GM12873 (cell line): Measurements from ENCODE around the gene POLR2E.

Experiments used
- TF ChIP-seq, protein P1 (sequence below): IDR thresholded peaks from 2 replicates; pipeline ENCODE4 v1.5.1; 2012; ENCODE audit warnings: low read depth, mild to moderate bottlenecking, moderate library complexity, low read length, control low read depth; ENCODE audit not compliant: insufficient read depth; ENCODE audit errors: missing control alignments

The POLR2E gene

DNA sequence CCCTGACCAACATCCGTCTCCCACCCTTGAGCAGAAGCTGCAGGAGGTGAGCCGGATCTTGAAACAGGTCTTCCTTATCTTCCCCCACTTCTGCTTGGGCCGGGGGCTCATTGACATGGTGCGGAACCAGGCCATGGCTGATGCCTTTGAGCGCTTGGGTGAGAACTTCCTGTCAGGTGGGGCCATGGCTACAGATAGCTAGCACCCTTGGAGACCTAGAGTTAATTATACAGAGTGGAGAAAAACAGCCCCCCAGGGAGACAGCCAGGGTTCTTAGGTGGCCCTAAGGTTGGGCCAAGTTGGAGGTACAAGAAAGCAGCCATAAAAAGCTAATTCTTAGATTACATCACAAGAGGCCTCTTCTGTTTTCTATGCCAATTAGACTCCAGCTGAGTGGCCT lies 37.1 kb downstream of the POLR2E start:
- TF ChIP-seq, protein P1, sequence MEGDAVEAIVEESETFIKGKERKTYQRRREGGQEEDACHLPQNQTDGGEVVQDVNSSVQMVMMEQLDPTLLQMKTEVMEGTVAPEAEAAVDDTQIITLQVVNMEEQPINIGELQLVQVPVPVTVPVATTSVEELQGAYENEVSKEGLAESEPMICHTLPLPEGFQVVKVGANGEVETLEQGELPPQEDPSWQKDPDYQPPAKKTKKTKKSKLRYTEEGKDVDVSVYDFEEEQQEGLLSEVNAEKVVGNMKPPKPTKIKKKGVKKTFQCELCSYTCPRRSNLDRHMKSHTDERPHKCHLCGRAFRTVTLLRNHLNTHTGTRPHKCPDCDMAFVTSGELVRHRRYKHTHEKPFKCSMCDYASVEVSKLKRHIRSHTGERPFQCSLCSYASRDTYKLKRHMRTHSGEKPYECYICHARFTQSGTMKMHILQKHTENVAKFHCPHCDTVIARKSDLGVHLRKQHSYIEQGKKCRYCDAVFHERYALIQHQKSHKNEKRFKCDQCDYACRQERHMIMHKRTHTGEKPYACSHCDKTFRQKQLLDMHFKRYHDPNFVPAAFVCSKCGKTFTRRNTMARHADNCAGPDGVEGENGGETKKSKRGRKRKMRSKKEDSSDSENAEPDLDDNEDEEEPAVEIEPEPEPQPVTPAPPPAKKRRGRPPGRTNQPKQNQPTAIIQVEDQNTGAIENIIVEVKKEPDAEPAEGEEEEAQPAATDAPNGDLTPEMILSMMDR: no peak

GRCh38 chr19:1057176-1057855 lies 37.9 kb downstream of the POLR2E start:
- TF ChIP-seq, protein P1: peak; percentile 54

- TF ChIP-seq, protein P1: no peak
These were observed 39.1 kb downstream of the POLR2E start for GRCh38 chr19:1055886-1056620.

- TF ChIP-seq, protein P1: no peak
These were observed 40.1 kb downstream of the POLR2E start for GRCh38 chr19:1055028-1055425.

GRCh38 chr19:1054102-1055027 lies 40.8 kb downstream of the POLR2E start:
- TF ChIP-seq, protein P1: no peak

- TF ChIP-seq, protein P1: no peak
These were observed 41.7 kb downstream of the POLR2E start for GRCh38 chr19:1053176-1054101.
